SU-DHL-6 (cell line): ENCODE data around the gene SINHCAF.

Source experiments
- H2AFZ ChIP-seq: fragments of 200-600 bp; sonication (generic); 2 replicates; pipeline ENCODE4 v1.6.1; 2014; ENCODE audit warnings: low read depth, mild to moderate bottlenecking, moderate library complexity, mixed read lengths, antibody characterized with exemption, low read length; ENCODE audit not compliant: severe bottlenecking
- H3F3A ChIP-seq: fragments of 200-600 bp; shearing (Covaris generic); 2 replicates; pipeline ENCODE4 v1.6.0; 2016; ENCODE audit warnings: antibody characterized with exemption, mild to moderate bottlenecking; ENCODE audit not compliant: insufficient read depth
- H3K27ac ChIP-seq: fragments of 200-600 bp; sonication (generic); 2 replicates; pipeline ENCODE4 v1.5.1; 2016; ENCODE audit warnings: low read depth, mild to moderate bottlenecking, low read length, moderate library complexity, mixed read lengths
- H3K27me3 ChIP-seq: fragments of 200-600 bp; sonication (generic), shearing (Covaris generic); 2 replicates; pipeline ENCODE4 v1.6.0; 2014; ENCODE audit warnings: mild to moderate bottlenecking, low read length
- H3K36me3 ChIP-seq: fragments of 200-600 bp; sonication (generic); 2 replicates; pipeline ENCODE4 v1.6.1; 2014; ENCODE audit warnings: mild to moderate bottlenecking, low read length, mixed read lengths
- H3K4me2 ChIP-seq: fragments of 300-600, 200-600 bp; shearing (Covaris generic), sonication (generic); 2 replicates; pipeline ENCODE4 v1.6.0; 2014; ENCODE audit warnings: low read length, low read depth, mild to moderate bottlenecking; ENCODE audit not compliant: poor library complexity, severe bottlenecking
- H3K4me3 ChIP-seq: fragments of 200-600 bp; sonication (generic); 2 replicates; pipeline ENCODE4 v1.5.1; 2014; ENCODE audit warnings: antibody characterized with exemption, low read length, mild to moderate bottlenecking, mixed read lengths; ENCODE audit not compliant: insufficient read depth, poor library complexity, severe bottlenecking
- H3K79me2 ChIP-seq: fragments of 200-600 bp; sonication (generic); 2 replicates; pipeline ENCODE4 v1.6.1; 2014; ENCODE audit warnings: mild to moderate bottlenecking, low read length, moderate library complexity; ENCODE audit not compliant: insufficient read depth
- H3K9ac ChIP-seq: fragments of 200-600 bp; sonication (generic); 2 replicates; pipeline ENCODE4 v1.7.0; 2014; ENCODE audit warnings: mild to moderate bottlenecking, low read length
- H3K9me2 ChIP-seq: fragments of 200-600 bp; sonication (generic); replicated peaks from 2 replicates; pipeline ENCODE4 v1.6.1; 2014; ENCODE audit warnings: low read length; ENCODE audit not compliant: insufficient read depth
- H3K9me3 ChIP-seq: fragments of 200-600 bp; sonication (generic); 2 replicates; pipeline ENCODE4 v1.6.1; 2014; ENCODE audit warnings: low read length, mixed read lengths; ENCODE audit not compliant: insufficient read depth
- H4K20me1 ChIP-seq: fragments of 200-600 bp; sonication (generic); 2 replicates; pipeline ENCODE4 v1.6.1; 2014; ENCODE audit warnings: low read depth, mild to moderate bottlenecking, antibody characterized with exemption, low read length, moderate library complexity, mixed read lengths
- EZH2phosphoT487 ChIP-seq: fragments of 200-600 bp; sonication (generic), shearing (Covaris generic); conservative IDR thresholded peaks from 2 replicates; pipeline ENCODE4 v1.6.1; 2018; ENCODE audit warnings: mild to moderate bottlenecking, antibody characterized with exemption, low read length, moderate library complexity, mixed read lengths
- TF ChIP-seq, protein P1 (sequence below): fragments of 200-600 bp; sonication (generic); IDR thresholded peaks from one replicate; pipeline ENCODE4 v1.5.1; 2017; ENCODE audit warnings: antibody characterized with exemption, mild to moderate bottlenecking, low read length, moderate library complexity; ENCODE audit not compliant: insufficient read depth, poor library complexity, severe bottlenecking

The SINHCAF gene

DNA sequence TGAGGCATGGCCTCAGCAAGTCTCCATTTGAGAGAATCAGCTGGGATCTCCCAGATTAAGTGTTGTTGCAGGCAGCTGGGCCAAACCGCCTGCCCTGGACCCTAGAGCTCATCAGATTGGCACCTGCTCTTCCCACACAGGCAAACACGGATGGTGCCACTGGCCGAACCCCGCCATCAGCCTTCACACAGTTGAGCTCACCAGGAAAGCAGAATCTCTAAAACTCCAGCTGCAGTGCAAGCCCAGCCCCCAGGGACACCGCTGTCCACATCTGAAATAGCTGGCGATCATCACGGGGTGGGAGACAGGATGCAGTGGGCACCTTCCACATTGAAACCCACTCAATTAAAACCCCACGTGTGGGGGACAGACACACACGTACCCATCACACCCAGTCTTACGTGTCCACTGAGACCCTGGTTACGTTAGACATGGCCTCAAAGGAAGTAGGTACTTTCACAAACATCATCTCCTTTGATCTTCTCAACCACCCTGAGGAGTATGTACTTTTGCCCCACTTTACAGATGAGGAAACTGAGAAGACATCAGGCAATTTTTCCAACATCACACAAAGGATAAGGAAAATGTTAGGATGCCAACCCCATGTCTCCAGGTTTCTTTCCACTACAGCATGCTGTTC, 88.8 kb downstream of the SINHCAF start:
- no peak overlapping the region for H3K4me3 ChIP-seq
- no peak overlapping the region for H3K9ac ChIP-seq
- H3K79me2 ChIP-seq = no peaks in the 10 kb centered on the region
- H3K36me3 ChIP-seq = no peaks in the 10 kb centered on the region
- H3K4me2 ChIP-seq = no peak overlapping the region
- no peaks in the 10 kb centered on the region for H3K9me2 ChIP-seq
- H4K20me1 ChIP-seq = no peaks in the 10 kb centered on the region
- no peaks in the 10 kb centered on the region for H3K27me3 ChIP-seq
- H3K27ac ChIP-seq = no peak overlapping the region
- H3F3A ChIP-seq = no peaks in the 10 kb centered on the region
- no peak overlapping the region for H2AFZ ChIP-seq
- no peaks in the 10 kb centered on the region for H3K9me3 ChIP-seq
- TF ChIP-seq, protein P1, sequence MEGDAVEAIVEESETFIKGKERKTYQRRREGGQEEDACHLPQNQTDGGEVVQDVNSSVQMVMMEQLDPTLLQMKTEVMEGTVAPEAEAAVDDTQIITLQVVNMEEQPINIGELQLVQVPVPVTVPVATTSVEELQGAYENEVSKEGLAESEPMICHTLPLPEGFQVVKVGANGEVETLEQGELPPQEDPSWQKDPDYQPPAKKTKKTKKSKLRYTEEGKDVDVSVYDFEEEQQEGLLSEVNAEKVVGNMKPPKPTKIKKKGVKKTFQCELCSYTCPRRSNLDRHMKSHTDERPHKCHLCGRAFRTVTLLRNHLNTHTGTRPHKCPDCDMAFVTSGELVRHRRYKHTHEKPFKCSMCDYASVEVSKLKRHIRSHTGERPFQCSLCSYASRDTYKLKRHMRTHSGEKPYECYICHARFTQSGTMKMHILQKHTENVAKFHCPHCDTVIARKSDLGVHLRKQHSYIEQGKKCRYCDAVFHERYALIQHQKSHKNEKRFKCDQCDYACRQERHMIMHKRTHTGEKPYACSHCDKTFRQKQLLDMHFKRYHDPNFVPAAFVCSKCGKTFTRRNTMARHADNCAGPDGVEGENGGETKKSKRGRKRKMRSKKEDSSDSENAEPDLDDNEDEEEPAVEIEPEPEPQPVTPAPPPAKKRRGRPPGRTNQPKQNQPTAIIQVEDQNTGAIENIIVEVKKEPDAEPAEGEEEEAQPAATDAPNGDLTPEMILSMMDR = no peak
- no peak for TF ChIP-seq EZH2phosphoT487

DNA sequence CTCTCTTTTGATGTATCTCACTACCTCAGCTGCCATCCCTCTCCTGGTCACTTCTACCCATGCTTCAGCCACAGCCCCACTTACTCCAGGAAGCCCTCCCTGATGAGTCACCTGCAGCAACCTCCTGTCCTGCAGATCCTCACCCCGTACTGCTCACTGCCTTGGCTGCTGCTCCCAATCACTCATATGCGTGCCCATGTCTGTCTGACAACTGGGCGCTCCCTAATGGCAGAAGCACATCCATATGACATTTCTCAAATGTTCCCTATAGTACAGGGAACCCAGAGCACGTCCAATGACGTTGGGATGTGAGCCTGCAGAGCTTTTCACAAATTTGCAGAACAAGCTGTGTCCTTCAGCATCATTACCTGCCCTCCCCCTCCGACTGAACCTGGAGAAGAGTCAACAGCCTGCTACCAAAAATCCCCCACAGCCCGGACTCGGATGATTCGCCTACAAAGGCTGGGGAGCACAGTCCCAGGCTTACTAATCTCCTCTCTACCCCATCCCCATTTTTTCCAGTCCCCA, 90.0 kb downstream of the SINHCAF start:
- Histone ChIP-seq H3K36me3 (no peaks in the 10 kb centered on the region), H4K20me1 (no peaks in the 10 kb centered on the region), H3K27me3 (no peaks in the 10 kb centered on the region), H3K9me2 (no peaks in the 10 kb centered on the region), H3K27ac (no peak overlapping the region), H3F3A (no peaks in the 10 kb centered on the region), H3K79me2 (no peaks in the 10 kb centered on the region), H3K9me3 (no peaks in the 10 kb centered on the region), H2AFZ (no peak overlapping the region), H3K9ac (no peak overlapping the region), H3K4me2 (no peak overlapping the region), H3K4me3 (no peak overlapping the region)
- TF ChIP-seq EZH2phosphoT487 = no peak
- TF ChIP-seq, protein P1 = no peak

DNA sequence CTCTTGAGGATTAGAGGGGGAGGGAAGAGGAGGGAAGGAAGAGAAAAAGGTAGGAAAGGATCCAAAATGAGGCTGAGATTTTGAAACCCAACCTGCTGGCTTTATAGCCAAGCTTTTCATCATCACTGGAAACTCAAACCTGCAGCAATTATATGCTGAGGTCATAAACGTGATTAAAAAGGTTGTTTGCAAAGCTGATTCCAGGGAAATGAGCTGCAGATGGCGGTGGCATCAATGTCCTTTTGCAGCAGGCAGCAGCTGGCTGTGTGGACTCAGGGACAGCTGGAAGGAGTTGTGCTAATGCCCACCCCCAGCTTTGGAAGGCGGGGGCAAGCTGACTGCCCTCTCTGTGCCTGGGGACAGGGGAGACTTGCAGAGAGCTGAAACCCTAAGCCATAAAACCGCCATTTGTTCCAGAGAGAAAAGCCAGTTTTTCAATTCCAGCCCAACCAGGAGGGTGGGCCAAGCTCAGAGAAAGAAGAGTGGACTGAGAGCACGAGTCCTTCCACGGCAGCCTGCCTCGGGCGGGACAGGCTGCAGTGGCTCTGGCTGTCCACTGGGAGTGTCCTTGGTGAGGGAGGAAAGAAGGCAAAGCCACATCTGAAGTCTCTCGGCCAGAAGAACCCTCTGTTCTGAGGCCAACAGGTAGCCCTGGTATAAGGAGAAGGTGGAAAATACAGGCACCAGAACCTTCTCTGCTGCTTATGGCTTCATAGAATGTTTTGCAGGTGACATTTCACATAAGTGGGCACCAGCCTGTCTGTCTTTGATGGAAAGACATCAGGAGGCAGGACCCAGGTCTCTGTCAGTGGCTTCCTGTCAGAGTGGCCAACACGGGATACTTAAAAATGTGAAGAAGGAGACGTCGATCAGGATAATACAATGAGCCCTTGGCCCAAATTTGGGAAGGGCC, 90.7 kb downstream of the SINHCAF start:
- H3K27me3 ChIP-seq = no peaks in the 10 kb centered on the region
- TF ChIP-seq, protein P1 = no peak
- TF ChIP-seq EZH2phosphoT487 = no peak
- H2AFZ ChIP-seq = no peak overlapping the region
- H3K27ac ChIP-seq = no peak overlapping the region
- no peak overlapping the region for H3K9ac ChIP-seq
- H4K20me1 ChIP-seq = no peaks in the 10 kb centered on the region
- H3K4me3 ChIP-seq = no peak overlapping the region
- no peaks in the 10 kb centered on the region for H3K9me2 ChIP-seq
- no peaks in the 10 kb centered on the region for H3F3A ChIP-seq
- no peaks in the 10 kb centered on the region for H3K36me3 ChIP-seq
- H3K79me2 ChIP-seq = no peaks in the 10 kb centered on the region
- H3K4me2 ChIP-seq = no peak overlapping the region
- H3K9me3 ChIP-seq = no peaks in the 10 kb centered on the region
